Skeletal muscle tissue (tissue), 4 donors: ENCODE results near the gene CASR. TPM values are rescaled to one million over a fixed set of nuclear protein-coding genes. Genes with fewer than 3 reads are reported as not detected.

Experiments used
- H3K27ac ChIP-seq: one replicate; pipeline ENCODE4 v1.7.0; 2013; ENCODE audit warnings: mild to moderate bottlenecking, low read depth, low read length, inconsistent platforms
- H3K27me3 ChIP-seq, 3 donors: one replicate each; pipeline ENCODE4 v1.7.0; 2013; ENCODE audit warnings: low read length in 3 of 3; ENCODE audit not compliant: control insufficient read depth in 3 of 3, insufficient read depth in 3 of 3
- H3K36me3 ChIP-seq, 3 donors: one replicate each; pipeline ENCODE4 v1.7.0; 2013; ENCODE audit warnings: low read length in 3 of 3; ENCODE audit not compliant: control insufficient read depth in 3 of 3, insufficient read depth in 3 of 3
- H3K4me1 ChIP-seq, 3 donors: one replicate each; pipeline ENCODE4 v1.7.0; 2013; ENCODE audit warnings: low read length in 3 of 3, mild to moderate bottlenecking in 3 of 3; ENCODE audit not compliant: control insufficient read depth in 3 of 3, insufficient read depth in 3 of 3
- H3K4me3 ChIP-seq, 3 donors: one replicate each; pipeline ENCODE4 v1.7.0; 2013; ENCODE audit warnings: low read length in 3 of 3
- H3K9ac ChIP-seq, 3 donors: one replicate each; pipeline ENCODE4 v1.7.0; 2013; ENCODE audit warnings: low read length in 3 of 3, mild to moderate bottlenecking in 3 of 3, moderate library complexity in 2 of 3, low read depth in 1 of 3
- H3K9me3 ChIP-seq, 3 donors: one replicate each; pipeline ENCODE4 v1.7.0; 2013; ENCODE audit warnings: low read length in 3 of 3; ENCODE audit not compliant: control insufficient read depth in 3 of 3
- total RNA-seq: library from RNA; depleted of rRNA; stranded (reverse); fragments of >200 nt; gene quantifications from one replicate; pipeline ENCODE4 v1.2.3, GENCODE V29; 2014
- donor health status: Osteomylitis.

CASR gene
- total RNA-seq, 1 donor from 2014 or later = not detected

- Histone ChIP-seq H3K9ac (no peak overlapping the region), H3K9me3 (peaks cover 0 to 2% (median 0%) of the 10 kb centered on the region in 3 donors), H3K27ac (no peak overlapping the region), H3K4me3 (no peak overlapping the region), H3K27me3 (peaks cover 0 to 3% (median 0%) of the 10 kb centered on the region in 3 donors), H3K36me3 (no peaks in the 10 kb centered on the region), H3K4me1 (no peaks in the 10 kb centered on the region)
Measured at GRCh38 chr3:122314228-122314876, 130.9 kb downstream of the CASR start.

- Histone ChIP-seq H3K9ac (no peak overlapping the region), H3K36me3 (no peaks in the 10 kb centered on the region), H3K9me3 (peaks cover 0 to 3% (median 0%) of the 10 kb centered on the region in 3 donors)
Measured at GRCh38 chr3:122315619-122316018, 132.2 kb downstream of the CASR start.

GRCh38 chr3:122316368-122316767, 132.9 kb downstream of the CASR start:
- H3K27ac ChIP-seq = no peak overlapping the region
- H3K36me3 ChIP-seq = no peaks in the 10 kb centered on the region
- no peak overlapping the region for H3K4me3 ChIP-seq
- H3K9me3 ChIP-seq = peaks cover 0 to 3% (median 0%) of the 10 kb centered on the region in 3 donors
- no peak overlapping the region for H3K9ac ChIP-seq
- H3K27me3 ChIP-seq = peaks cover 0 to 3% (median 0%) of the 10 kb centered on the region in 3 donors
- H3K4me1 ChIP-seq = no peaks in the 10 kb centered on the region

More at GRCh38 chr3:122315619-122316018, 132.2 kb downstream of the CASR start:
- H3K27me3 ChIP-seq = peaks cover 0 to 3% (median 0%) of the 10 kb centered on the region in 3 donors
- H3K4me1 ChIP-seq = no peaks in the 10 kb centered on the region
- no peak overlapping the region for H3K4me3 ChIP-seq
- H3K27ac ChIP-seq = no peak overlapping the region

GRCh38 chr3:122318620-122319019, 135.2 kb downstream of the CASR start:
- peaks cover 0 to 3% (median 0%) of the 10 kb centered on the region in 3 donors for H3K9me3 ChIP-seq
- H3K4me3 ChIP-seq = no peak overlapping the region
- no peak overlapping the region for H3K27ac ChIP-seq
- no peaks in the 10 kb centered on the region for H3K36me3 ChIP-seq
- peaks cover 0 to 3% (median 0%) of the 10 kb centered on the region in 3 donors for H3K27me3 ChIP-seq
- H3K4me1 ChIP-seq = no peaks in the 10 kb centered on the region
- H3K9ac ChIP-seq = no peak overlapping the region

- H3K9ac ChIP-seq = no peak overlapping the region
- H3K27me3 ChIP-seq = no peaks in the 10 kb centered on the region
Measured at GRCh38 chr3:122322095-122323075, 138.9 kb downstream of the CASR start.

GRCh38 chr3:122324871-122325323, 141.4 kb downstream of the CASR start, which contains the start of gene CSTA:
Gene CSTA (plus strand): TSS chr3:122325248. CDS start chr3:122325293, 45 bp downstream.
- H3K4me3 ChIP-seq = no peak within 1 kb of the TSS

More at GRCh38 chr3:122322095-122323075, 138.9 kb downstream of the CASR start:
- Histone ChIP-seq H3K36me3 (no peaks in the 10 kb centered on the region), H3K27ac (no peak overlapping the region), H3K4me3 (no peak overlapping the region), H3K4me1 (no peaks in the 10 kb centered on the region), H3K9me3 (peaks cover 0 to 3% (median 0%) of the 10 kb centered on the region in 3 donors)

GRCh38 chr3:122325769-122326168, 142.3 kb downstream of the CASR start:
- no peak overlapping the region for H3K9ac ChIP-seq
- no peak overlapping the region for H3K4me3 ChIP-seq
- H3K36me3 ChIP-seq = no peaks in the 10 kb centered on the region
- no peaks in the 10 kb centered on the region for H3K27me3 ChIP-seq
- no peaks in the 10 kb centered on the region for H3K9me3 ChIP-seq
- no peaks in the 10 kb centered on the region for H3K4me1 ChIP-seq
- H3K27ac ChIP-seq = no peak overlapping the region

More at GRCh38 chr3:122324871-122325323, 141.4 kb downstream of the CASR start, which contains the start of gene CSTA:
- Histone ChIP-seq H3K27me3 (no peaks in the 10 kb centered on the region), H3K4me1 (no peaks in the 10 kb centered on the region), H3K27ac (no peak within 1 kb of the TSS), H3K9me3 (no peaks in the 10 kb centered on the region), H3K36me3 (no peaks in the 10 kb centered on the region), H3K9ac (no peak within 1 kb of the TSS)

GRCh38 chr3:122331886-122332285, 148.4 kb downstream of the CASR start:
- Histone ChIP-seq H3K4me1 (no peaks in the 10 kb centered on the region), H3K27me3 (peaks cover 0 to 5% (median 5%) of the 10 kb centered on the region in 3 donors), H3K9me3 (no peaks in the 10 kb centered on the region), H3K9ac (no peak overlapping the region), H3K36me3 (no peaks in the 10 kb centered on the region), H3K4me3 (no peak overlapping the region), H3K27ac (no peak overlapping the region)

- Histone ChIP-seq H3K9ac (no peak overlapping the region), H3K4me3 (no peak overlapping the region), H3K4me1 (no peaks in the 10 kb centered on the region), H3K27ac (no peak overlapping the region), H3K27me3 (peaks cover 0 to 5% (median 5%) of the 10 kb centered on the region in 3 donors), H3K9me3 (no peaks in the 10 kb centered on the region), H3K36me3 (no peaks in the 10 kb centered on the region)
Measured at GRCh38 chr3:122332551-122332950, 149.1 kb downstream of the CASR start.
